Measurements from ENCODE around the gene MICB. TPM values are rescaled to one million over a fixed set of nuclear protein-coding genes. Genes with fewer than 3 reads are reported as not detected.

Gene MICB
- total RNA-seq, 1 experiment from 2014 or later, result 4.3 TPM

- no TSS peak for BruUV-seq (replicated peaks)
- CTCF ChIA-PET, result interaction anchor here (0.6 to 7.6 kb wide), 5 partner anchors 46 to 119 kb away, joined by 3 to 160 read pairs (median 5); no protein-coding TSS in a partner anchor
- H3K27ac Mint-ChIP-seq (ENCODE audit: low read depth, unreplicated experiment), result no peak overlapping the region
- no peak for TF ChIP-seq CTCF (IDR thresholded peaks at IDR 0.05; ENCODE audit: unreplicated experiment)
- no peak overlapping the region for H3K4me3 Mint-ChIP-seq (ENCODE audit: unreplicated experiment)
- H3K27me3 Mint-ChIP-seq (ENCODE audit: insufficient read depth, unreplicated experiment), result no peaks in the 10 kb centered on the region
- no peak for DNase-seq (ENCODE audit: unreplicated experiment)
- no peaks in the 10 kb centered on the region for H3K9me3 Mint-ChIP-seq (ENCODE audit: unreplicated experiment)
- H3K4me1 Mint-ChIP-seq (ENCODE audit: insufficient read depth, unreplicated experiment), result peaks cover 36% of the 10 kb centered on the region
- H3K36me3 Mint-ChIP-seq (ENCODE audit: insufficient read depth, unreplicated experiment), result peaks cover 30% of the 10 kb centered on the region
- POLR2A ChIA-PET, result interaction anchor here (1.2 to 6.8 kb wide), 8 partner anchors 12 to 117 kb away, joined by 3 to 173 read pairs (median 20); partner anchors contain the start of genes APOM, BAG6, C6orf47 and MICB
- intact Hi-C loops (cut with micrococcal nuclease), result loop anchor here (2.0 to 10.0 kb wide), 2 partner anchors 145 to 231 kb away; partner anchors contain the start of gene VWA7
These were observed 45.7 kb downstream of the MICB start for GRCh38 chr6:31543639-31544038.

- no peak overlapping the region for H3K27ac Mint-ChIP-seq (ENCODE audit: low read depth, unreplicated experiment)
- H3K27me3 Mint-ChIP-seq (ENCODE audit: insufficient read depth, unreplicated experiment), result no peaks in the 10 kb centered on the region
- H3K36me3 Mint-ChIP-seq (ENCODE audit: insufficient read depth, unreplicated experiment), result peaks cover 28% of the 10 kb centered on the region
- no peaks in the 10 kb centered on the region for H3K9me3 Mint-ChIP-seq (ENCODE audit: unreplicated experiment)
- intact Hi-C loops (cut with micrococcal nuclease), result loop anchor here (5.0 to 10.0 kb wide), 2 partner anchors 38 to 230 kb away; partner anchors contain the start of genes LTB and VWA7
- DNase-seq (ENCODE audit: unreplicated experiment), result no peak
- BruUV-seq (replicated peaks), result no TSS peak
- H3K4me1 Mint-ChIP-seq (ENCODE audit: insufficient read depth, unreplicated experiment), result peaks cover 25% of the 10 kb centered on the region
- ChIA-PET POLR2A (interaction anchor here (0.7 to 3.1 kb wide), 4 partner anchors 40 to 117 kb away, joined by 3 to 12 read pairs (median 3); partner anchors contain the start of gene C6orf47), CTCF (interaction anchor here (0.6 to 7.6 kb wide), 5 partner anchors 48 to 406 kb away, joined by 3 to 160 read pairs (median 3); partner anchors contain the start of gene MICB)
- H3K4me3 Mint-ChIP-seq (ENCODE audit: unreplicated experiment), result no peak overlapping the region
- no peak for TF ChIP-seq CTCF (IDR thresholded peaks at IDR 0.05; ENCODE audit: unreplicated experiment)
These were observed 46.7 kb downstream of the MICB start for GRCh38 chr6:31544676-31545075.

- no peak for TF ChIP-seq CTCF (IDR thresholded peaks at IDR 0.05; ENCODE audit: unreplicated experiment)
- intact Hi-C loops (cut with micrococcal nuclease), result loop anchor here (5.0 to 10.0 kb wide), 2 partner anchors 37 to 230 kb away; partner anchors contain the start of genes LTB and VWA7
- peak overlapping the region; percentile 75 for H3K4me3 Mint-ChIP-seq (ENCODE audit: unreplicated experiment)
- H3K9me3 Mint-ChIP-seq (ENCODE audit: unreplicated experiment), result no peaks in the 10 kb centered on the region
- no TSS peak for BruUV-seq (replicated peaks)
- no peaks in the 10 kb centered on the region for H3K27me3 Mint-ChIP-seq (ENCODE audit: insufficient read depth, unreplicated experiment)
- ChIA-PET CTCF (interaction anchor here (0.6 to 7.6 kb wide), 4 partner anchors 48 to 406 kb away, joined by 3 to 160 read pairs (median 6); partner anchors contain the start of gene MICB), POLR2A (interaction anchor here (1.0 to 3.1 kb wide), 2 partner anchors 39 to 116 kb away, joined by 3 to 12 read pairs; partner anchors contain the start of gene C6orf47)
- no peak for DNase-seq (ENCODE audit: unreplicated experiment)
- peaks cover 19% of the 10 kb centered on the region for H3K4me1 Mint-ChIP-seq (ENCODE audit: insufficient read depth, unreplicated experiment)
- peaks cover 28% of the 10 kb centered on the region for H3K36me3 Mint-ChIP-seq (ENCODE audit: insufficient read depth, unreplicated experiment)
- peak overlapping the region; percentile 20 for H3K27ac Mint-ChIP-seq (ENCODE audit: low read depth, unreplicated experiment)
These were observed 47.3 kb downstream of the MICB start for GRCh38 chr6:31545291-31545690.

DNA sequence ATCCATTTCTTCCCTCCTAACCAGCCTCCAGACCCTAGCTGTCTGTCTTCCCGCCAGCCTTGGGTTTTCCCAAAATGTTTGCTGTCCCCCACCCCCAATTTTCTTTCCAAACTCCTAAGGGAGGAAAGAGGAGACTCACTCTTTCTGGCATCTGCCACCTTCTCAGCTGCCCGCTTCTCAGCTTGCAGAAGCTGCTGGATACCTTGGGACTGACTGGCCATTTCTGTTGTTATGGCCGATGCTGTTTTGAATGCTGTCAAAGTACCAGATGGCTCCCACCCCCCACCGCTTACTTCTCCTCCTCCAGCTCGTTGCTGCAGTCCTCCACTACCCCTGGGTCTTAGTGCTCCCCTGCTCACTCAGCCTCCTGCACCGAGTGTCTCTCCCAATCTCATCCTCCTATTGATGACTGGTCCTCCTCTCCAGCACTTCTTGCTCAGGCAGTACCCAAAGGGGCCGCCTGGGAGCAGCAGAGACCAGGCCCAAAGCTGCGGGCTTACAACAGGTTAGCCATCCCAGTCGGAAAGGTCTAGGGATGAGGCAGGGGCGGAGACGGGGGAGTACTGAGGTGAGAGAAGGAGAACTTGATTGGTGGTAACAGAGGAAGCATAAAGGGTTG, 48.5 kb downstream of the MICB start, which contains the start of gene ATP6V1G2:
TSS of gene ATP6V1G2 (minus strand) at position 270 of the 619 bp plus-strand sequence. CDS start at position 221, 49 bp downstream.
- no peaks in the 10 kb centered on the region for H3K9me3 Mint-ChIP-seq (ENCODE audit: unreplicated experiment)
- BruUV-seq (replicated peaks), result no TSS peak
- peaks cover 18% of the 10 kb centered on the region for H3K4me1 Mint-ChIP-seq (ENCODE audit: insufficient read depth, unreplicated experiment)
- H3K36me3 Mint-ChIP-seq (ENCODE audit: insufficient read depth, unreplicated experiment), result peaks cover 29% of the 10 kb centered on the region
- H3K27ac Mint-ChIP-seq (ENCODE audit: low read depth, unreplicated experiment), result peak within 1 kb of the TSS; percentile 57
- TF ChIP-seq CTCF (IDR thresholded peaks at IDR 0.05; ENCODE audit: unreplicated experiment), result peak; percentile 97
- ChIA-PET CTCF (interaction anchor here (0.5 to 7.6 kb wide), 19 partner anchors 11 to 270 kb away, joined by 3 to 160 read pairs (median 3); partner anchors contain the start of gene MICB), POLR2A (interaction anchor here (0.6 to 3.1 kb wide), 16 partner anchors 10 to 1307 kb away, joined by 3 to 18 read pairs (median 4); partner anchors contain the start of genes BAG6, C6orf47 and HSPA1B)
- no peaks in the 10 kb centered on the region for H3K27me3 Mint-ChIP-seq (ENCODE audit: insufficient read depth, unreplicated experiment)
- peak within 1 kb of the TSS; percentile 75 for H3K4me3 Mint-ChIP-seq (ENCODE audit: unreplicated experiment)
- DNase-seq (ENCODE audit: unreplicated experiment), result peak; percentile 94
- intact Hi-C loops (cut with micrococcal nuclease), result loop anchor here (1.0 to 10.0 kb wide), 5 partner anchors 36 to 228 kb away; partner anchors contain the start of genes BAG6, LTB and VWA7
